Astrocyte of the hippocampus (primary cell): ENCODE results near the gene ZNF669.
A peak's percentile ranks its signal among the peaks of the same experiment; 100 is the strongest.
"Not testable (repeated sequence)": the region's sequence is repeated elsewhere in the genome, so short reads cannot be mapped to it uniquely, and the experiment has no call there.

Experiments used
- DNase-seq: peaks from one replicate; pipeline ENCODE4 v3.0.0; 2011; ENCODE audit warnings: low read depth, low spot score

The ZNF669 gene

GRCh38 chr1:247103859-247104591 lies at the start of gene ZNF669:
Gene ZNF669, minus strand, starts transcription at chr1:247104356. Its CDS starts 157 bp downstream, at chr1:247104199.
- DNase-seq = peak; percentile 98

- DNase-seq = no peak
Observed at GRCh38 chr1:247147781-247148180, 43.6 kb upstream of the ZNF669 start.

- not testable (repeated sequence) for DNase-seq
Observed at GRCh38 chr1:247147120-247147519, 43.0 kb upstream of the ZNF669 start.

- DNase-seq = no peak
Observed at GRCh38 chr1:247146671-247147070, 42.5 kb upstream of the ZNF669 start.

- no peak for DNase-seq
Observed at GRCh38 chr1:247145279-247145678, 41.1 kb upstream of the ZNF669 start.

- not testable (repeated sequence) for DNase-seq
Observed at GRCh38 chr1:247139557-247139956, 35.4 kb upstream of the ZNF669 start.

GRCh38 chr1:247131236-247131635 lies 27.1 kb upstream of the ZNF669 start:
- DNase-seq = no peak

GRCh38 chr1:247127519-247128282 lies 23.5 kb upstream of the ZNF669 start:
- not testable (repeated sequence) for DNase-seq

- DNase-seq = not testable (repeated sequence)
Observed at GRCh38 chr1:247126601-247127000, 22.4 kb upstream of the ZNF669 start.

GRCh38 chr1:247126166-247126565 lies 22.0 kb upstream of the ZNF669 start:
- not testable (repeated sequence) for DNase-seq

GRCh38 chr1:247121382-247121781 lies 17.2 kb upstream of the ZNF669 start:
- DNase-seq = no peak

- not testable (repeated sequence) for DNase-seq
Observed at GRCh38 chr1:247120408-247120668, 16.2 kb upstream of the ZNF669 start.

- DNase-seq = no peak
Observed at GRCh38 chr1:247119600-247120407, 15.6 kb upstream of the ZNF669 start.

- DNase-seq = peak; percentile 11
Observed at GRCh38 chr1:247118946-247119446, 14.8 kb upstream of the ZNF669 start.

- no peak for DNase-seq
Observed at GRCh38 chr1:247115545-247115944, 11.4 kb upstream of the ZNF669 start.

GRCh38 chr1:247115141-247115510 lies 11.0 kb upstream of the ZNF669 start:
- no peak for DNase-seq

- no peak for DNase-seq
Observed at GRCh38 chr1:247114351-247115140, 10.4 kb upstream of the ZNF669 start.

GRCh38 chr1:247113733-247114271 lies 9.6 kb upstream of the ZNF669 start:
- DNase-seq = no peak

- peak; percentile 79 for DNase-seq
Observed at GRCh38 chr1:247113094-247113497, 8.9 kb upstream of the ZNF669 start.

- DNase-seq = no peak
Observed at GRCh38 chr1:247112479-247112781, 8.3 kb upstream of the ZNF669 start.
